Fibroblast of lung (primary cell): ENCODE data around the gene HENMT1.

Experiments used
- CTCF ChIP-seq, 2 donors: IDR thresholded peaks in 1 of 2; conservative IDR thresholded peaks in 1 of 2; 1 replicate in 1 of 2; 2 replicates in 1 of 2; pipeline ENCODE4 v1.5.1; 2011 to 2012; ENCODE audit warnings: low read length in 2 of 2, control low read depth in 1 of 2, inconsistent platforms in 1 of 2, low read depth in 1 of 2, mild to moderate bottlenecking in 1 of 2
- EZH2 ChIP-seq: IDR thresholded peaks from 2 replicates; pipeline ENCODE4 v1.5.1; 2012; ENCODE audit warnings: low read length, control low read depth, mild to moderate bottlenecking; ENCODE audit errors: missing control alignments

GRCh38 chr1:108695535-108695934 lies 34.6 kb upstream of the HENMT1 start:
- no peak for TF ChIP-seq EZH2
- TF ChIP-seq CTCF (conservative IDR thresholded peaks at IDR 0.05 in 1 of 2, IDR thresholded peaks at IDR 0.05 in 1 of 2; ENCODE audit: low read depth in 1 of 2, low read length in 2 of 2): no peak
